ENCODE measurements around the gene CLPTM1L.

GRCh38 chr5:1302258-1302657 is 42.6 kb downstream of the CLPTM1L start:
- TF ChIP-seq CTCF (conservative IDR thresholded peaks at IDR 0.05; ENCODE audit: low read length) (no peak), EZH2phosphoT487 (IDR thresholded peaks at IDR 0.05; ENCODE audit: borderline replicate concordance) (no peak)

Measured in Loucy (cell line).